Measurements from ENCODE around the gene PRDX3.
"Not testable (repeated sequence)": the region's sequence is repeated elsewhere in the genome, so short reads cannot be mapped to it uniquely, and the experiment has no call there.

Gene PRDX3

GRCh38 chr10:119165171-119166117 lies 13.2 kb downstream of the PRDX3 start, which contains the start of gene SFXN4:
Gene SFXN4 (minus strand): TSS chr10:119165714. CDS start chr10:119165647, 67 bp downstream.
- FAIRE-seq, result peak; percentile 61
- peak; percentile 78 for DNase-seq (ENCODE audit: insufficient read length, low spot score)

GRCh38 chr10:119162452-119163092 lies 16.0 kb downstream of the PRDX3 start:
- DNase-seq (ENCODE audit: insufficient read length, low spot score) (no peak), FAIRE-seq (no peak)

GRCh38 chr10:119161680-119162451 lies 16.7 kb downstream of the PRDX3 start:
- FAIRE-seq, result no peak
- DNase-seq (ENCODE audit: insufficient read length, low spot score), result no peak

GRCh38 chr10:119159332-119159731 lies 19.3 kb downstream of the PRDX3 start:
- FAIRE-seq (no peak), DNase-seq (ENCODE audit: insufficient read length, low spot score) (no peak)

GRCh38 chr10:119153661-119154060 lies 25.0 kb downstream of the PRDX3 start:
- no peak for FAIRE-seq
- DNase-seq (ENCODE audit: insufficient read length, low spot score), result no peak

- FAIRE-seq (no peak), DNase-seq (ENCODE audit: insufficient read length, low spot score) (no peak)
Observed at GRCh38 chr10:119153041-119153440, 25.6 kb downstream of the PRDX3 start.

GRCh38 chr10:119151601-119152000 lies 27.0 kb downstream of the PRDX3 start:
- not testable (repeated sequence) for DNase-seq (ENCODE audit: insufficient read length, low spot score); FAIRE-seq

GRCh38 chr10:119149729-119150128 lies 28.9 kb downstream of the PRDX3 start:
- DNase-seq (ENCODE audit: insufficient read length, low spot score) (no peak), FAIRE-seq (no peak)

GRCh38 chr10:119149157-119149556 lies 29.5 kb downstream of the PRDX3 start:
- no peak for DNase-seq (ENCODE audit: insufficient read length, low spot score)
- FAIRE-seq, result no peak

- no peak for DNase-seq (ENCODE audit: insufficient read length, low spot score)
- FAIRE-seq, result no peak
Observed at GRCh38 chr10:119143657-119144056, 35.0 kb downstream of the PRDX3 start.

- FAIRE-seq, result no peak
- DNase-seq (ENCODE audit: insufficient read length, low spot score), result no peak
Observed at GRCh38 chr10:119140603-119141245, 37.9 kb downstream of the PRDX3 start.

GRCh38 chr10:119139464-119140067 lies 39.0 kb downstream of the PRDX3 start:
- DNase-seq (ENCODE audit: insufficient read length, low spot score) (no peak), FAIRE-seq (no peak)

- no peak for DNase-seq (ENCODE audit: insufficient read length, low spot score)
- no peak for FAIRE-seq
Observed at GRCh38 chr10:119138346-119139306, 40.0 kb downstream of the PRDX3 start.

- not testable (repeated sequence) for DNase-seq (ENCODE audit: insufficient read length, low spot score); FAIRE-seq
Observed at GRCh38 chr10:119137878-119138277, 40.7 kb downstream of the PRDX3 start.

- FAIRE-seq, result no peak
Observed at GRCh38 chr10:119136084-119136483, 42.5 kb downstream of the PRDX3 start.

GRCh38 chr10:119135513-119135881 lies 43.1 kb downstream of the PRDX3 start:
- no peak for DNase-seq (ENCODE audit: insufficient read length, low spot score)
- FAIRE-seq, result no peak

More at GRCh38 chr10:119136084-119136483, 42.5 kb downstream of the PRDX3 start:
- DNase-seq (ENCODE audit: insufficient read length, low spot score), result no peak

GRCh38 chr10:119133949-119134348 lies 44.7 kb downstream of the PRDX3 start:
- no peak for DNase-seq (ENCODE audit: insufficient read length, low spot score)
- no peak for FAIRE-seq

- DNase-seq (ENCODE audit: insufficient read length, low spot score) (no peak), FAIRE-seq (no peak)
Observed at GRCh38 chr10:119132521-119133345, 45.9 kb downstream of the PRDX3 start.
